Measurements from ENCODE around the gene RASGRF2.

DNA sequence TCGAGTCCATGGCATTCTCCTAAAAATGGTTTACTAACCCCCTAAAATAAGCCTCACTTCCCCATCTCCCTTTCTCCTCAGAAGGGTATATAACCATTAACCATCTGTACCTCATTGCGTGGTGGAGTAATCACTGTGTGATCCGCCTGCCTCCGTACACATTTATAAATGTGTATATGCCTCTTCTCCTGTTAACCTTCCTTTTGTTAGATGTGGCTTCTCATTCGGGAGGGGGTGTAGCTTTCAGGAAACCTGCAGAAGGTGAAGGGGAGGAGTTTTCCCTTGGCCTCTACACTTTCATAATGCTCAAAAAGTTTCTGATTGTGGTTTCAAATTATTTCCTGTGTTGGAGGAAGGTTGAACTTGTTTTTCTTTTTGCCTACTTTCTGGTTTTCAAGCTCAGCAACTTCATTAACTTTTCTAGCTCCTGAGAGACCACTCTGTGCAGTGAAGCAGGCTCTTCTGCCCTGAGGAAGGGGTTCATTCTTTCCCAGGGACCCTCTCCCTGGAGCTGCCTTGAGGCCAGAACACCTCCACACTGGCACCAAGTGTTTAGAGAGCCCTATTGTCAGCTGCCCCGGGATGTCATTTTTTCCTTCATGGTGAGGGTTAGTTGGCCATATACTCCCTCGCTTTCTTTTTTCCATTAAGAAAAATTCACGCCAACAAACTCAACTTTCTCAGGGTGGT, 46.9 kb downstream of the RASGRF2 start:
- TF ChIP-seq CTCF (conservative IDR thresholded peaks at IDR 0.05; ENCODE audit: low read length) = no peak
- no peak for TF ChIP-seq EZH2phosphoT487 (IDR thresholded peaks at IDR 0.05; ENCODE audit: borderline replicate concordance, low read depth, low read length)
